Body of pancreas (tissue), 4 donors: ENCODE data around the gene MAP3K13. TPM values are rescaled to one million over a fixed set of nuclear protein-coding genes. Genes with fewer than 3 reads are reported as not detected.

ENCODE experiments used
- ATAC-seq: fragments of 150-250 bp; one replicate; pipeline ENCODE4 v1.9.1; 2016
- DNase-seq, 4 donors: peaks; one replicate each; pipeline ENCODE4 v3.0.0-alpha.2; 2019
- H3K27ac ChIP-seq, 4 donors: fragments of 200-600 bp; sonication (generic); 1 replicate in 3 of 4; 2 replicates in 1 of 4; pipeline versions ENCODE4 v1.5.1 to v1.6.1; 2016 to 2019; ENCODE audit warnings: mild to moderate bottlenecking in 1 of 4, mixed read lengths in 1 of 4, moderate library complexity in 1 of 4
- H3K27me3 ChIP-seq, 2 donors: fragments of 200-600 bp; sonication (generic); one replicate each; pipeline ENCODE4 v1.6.0; 2016; ENCODE audit warnings: mild to moderate bottlenecking in 1 of 2
- H3K36me3 ChIP-seq, 2 donors: fragments of 200-600 bp; sonication (generic); replicated peaks in 1 of 2; 2 replicates each; pipeline ENCODE4 v1.5.1; 2016; ENCODE audit warnings: low read depth in 2 of 2; ENCODE audit not compliant: insufficient read depth in 1 of 2
- H3K4me1 ChIP-seq: fragments of 200-600 bp; sonication (generic); one replicate; pipeline ENCODE4 v1.6.0; 2016
- H3K4me3 ChIP-seq, 2 donors: fragments of 200-600 bp; sonication (generic); 1 replicate in 1 of 2; 2 replicates in 1 of 2; pipeline ENCODE4 v1.5.1; 2016 to 2019
- H3K9me3 ChIP-seq, 3 donors: fragments of 200-600 bp; sonication (generic); 1 replicate in 2 of 3; 2 replicates in 1 of 3; pipeline ENCODE4 v1.5.1; 2016
- CTCF ChIP-seq, 7 experiments: fragments of 450-650 bp in 4 of 7; fragments of 200-600 bp in 3 of 7; sonication (generic) in 3 of 7; IDR thresholded peaks; one replicate each; pipeline ENCODE4 v1.5.1; 2016 to 2019; ENCODE audit warnings: antibody characterized with exemption in 7 of 7
- POLR2A ChIP-seq, 3 donors: fragments of 450-650 bp; IDR thresholded peaks; one replicate each; pipeline ENCODE4 v1.6.1; 2016; ENCODE audit warnings: antibody characterized with exemption in 3 of 3, mild to moderate bottlenecking in 2 of 3
- WGBS, 2 donors: methylation state at CpG; one replicate each; pipeline ENCODE4 v1.1.5; 2017; 5-methylcytosine and 5-hydroxymethylcytosine counted together
- intact Hi-C: fragments of 100-400 bp; cut with DNase I; formaldehyde crosslinking; loops from one replicate; pipeline ENCODE4 v1.15.1; 2023
- total RNA-seq, 2 donors: library from RNA; depleted of rRNA; stranded (reverse); fragments of >200 nt; gene quantifications; one replicate each; pipeline ENCODE4 v1.1.0, GENCODE V29; 2016

Gene MAP3K13
- total RNA-seq, 2 donors from 2014 or later: 20.0 to 27.4 TPM

- Histone ChIP-seq H3K27me3 (no peaks in the 10 kb centered on the region), H3K4me1 (peaks cover 11% of the 10 kb centered on the region), H3K4me3 (no peak overlapping the region), H3K27ac (no peak overlapping the region), H3K9me3 (no peaks in the 10 kb centered on the region), H3K36me3 (no peaks in the 10 kb centered on the region)
- intact Hi-C loops: no loop called here
- DNase-seq (peak in 1 of 4 donors; percentile 25), ATAC-seq (no peak)
- no peak for TF ChIP-seq POLR2A (IDR thresholded peaks at IDR 0.05)
- no peak for TF ChIP-seq CTCF (IDR thresholded peaks at IDR 0.05)
- 32 to 33% methylated on average over 3 of the region's 3 CpGs for WGBS, 2 donors
Observed at GRCh38 chr3:185504636-185505035, 141.7 kb downstream of the MAP3K13 start.

GRCh38 chr3:185507883-185508282, 144.9 kb downstream of the MAP3K13 start:
- H3K4me3 ChIP-seq: no peak overlapping the region
- ATAC-seq (no peak), DNase-seq (no peak)
- H3K9me3 ChIP-seq: no peaks in the 10 kb centered on the region
- peaks cover 8% of the 10 kb centered on the region for H3K4me1 ChIP-seq
- no peak overlapping the region for H3K27ac ChIP-seq
- H3K36me3 ChIP-seq: no peaks in the 10 kb centered on the region
- no peak for TF ChIP-seq CTCF (IDR thresholded peaks at IDR 0.05)
- no peak for TF ChIP-seq POLR2A (IDR thresholded peaks at IDR 0.05)
- no peaks in the 10 kb centered on the region for H3K27me3 ChIP-seq
- 49 to 62% methylated on average over 6 of the region's 6 CpGs for WGBS, 2 donors
- intact Hi-C loops: no loop called here

- Histone ChIP-seq H3K4me3 (no peak overlapping the region), H3K27ac (no peak overlapping the region), H3K27me3 (no peaks in the 10 kb centered on the region), H3K36me3 (no peaks in the 10 kb centered on the region), H3K9me3 (no peaks in the 10 kb centered on the region), H3K4me1 (peaks cover 3% of the 10 kb centered on the region)
- intact Hi-C loops: no loop called here
- WGBS, 2 donors: 72 to 77% methylated on average over 19 of the region's 19 CpGs
- DNase-seq (no peak), ATAC-seq (no peak)
- TF ChIP-seq POLR2A (IDR thresholded peaks at IDR 0.05) (no peak), CTCF (IDR thresholded peaks at IDR 0.05) (no peak)
Observed at GRCh38 chr3:185508335-185508991, 145.5 kb downstream of the MAP3K13 start.

GRCh38 chr3:185511711-185512110, 148.8 kb downstream of the MAP3K13 start:
- Histone ChIP-seq H3K27ac (no peak overlapping the region), H3K9me3 (no peaks in the 10 kb centered on the region), H3K27me3 (no peaks in the 10 kb centered on the region), H3K36me3 (no peaks in the 10 kb centered on the region), H3K4me3 (no peak overlapping the region), H3K4me1 (no peaks in the 10 kb centered on the region)
- TF ChIP-seq CTCF (IDR thresholded peaks at IDR 0.05) (no peak), POLR2A (IDR thresholded peaks at IDR 0.05) (no peak)
- intact Hi-C loops: no loop called here
- ATAC-seq (no peak), DNase-seq (no peak)
- WGBS, 2 donors: 83 to 87% methylated on average over 4 of the region's 4 CpGs
